ENCODE measurements around the gene RXFP3.
A peak's percentile ranks its signal among the peaks of the same experiment; 100 is the strongest.
"Not testable (repeated sequence)": the region's sequence is repeated elsewhere in the genome, so short reads cannot be mapped to it uniquely, and the experiment has no call there.

The RXFP3 gene

DNA sequence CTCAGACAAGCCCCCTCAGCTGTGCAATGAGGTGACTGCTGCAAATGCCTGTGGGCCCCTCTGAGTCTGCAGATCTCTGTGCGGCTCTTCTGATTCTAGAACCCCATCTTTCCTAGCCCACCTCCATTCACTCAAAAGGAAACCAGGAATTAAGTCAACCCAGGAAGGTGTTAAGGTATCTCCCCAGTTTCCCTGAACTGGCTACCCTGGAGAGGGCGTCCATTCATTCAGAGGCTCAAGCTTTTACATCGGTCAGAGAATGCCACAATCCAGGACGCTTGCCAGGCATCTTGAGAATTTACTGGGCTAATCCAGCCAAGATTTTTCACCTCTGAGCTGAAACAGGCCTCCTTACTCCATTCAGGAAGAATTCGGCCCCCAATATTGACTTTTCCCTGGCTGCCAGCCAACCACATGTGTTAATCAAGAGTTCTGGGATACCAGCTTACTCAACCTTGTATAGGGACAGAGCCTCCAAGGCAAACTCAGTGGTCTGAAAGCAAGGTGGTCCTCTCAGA, 43.5 kb upstream of the RXFP3 start:
- peak overlapping the region; percentile 78 for H3K4me3 ChIP-seq (ENCODE audit: low read depth, low read length)
- TF ChIP-seq, protein P1, sequence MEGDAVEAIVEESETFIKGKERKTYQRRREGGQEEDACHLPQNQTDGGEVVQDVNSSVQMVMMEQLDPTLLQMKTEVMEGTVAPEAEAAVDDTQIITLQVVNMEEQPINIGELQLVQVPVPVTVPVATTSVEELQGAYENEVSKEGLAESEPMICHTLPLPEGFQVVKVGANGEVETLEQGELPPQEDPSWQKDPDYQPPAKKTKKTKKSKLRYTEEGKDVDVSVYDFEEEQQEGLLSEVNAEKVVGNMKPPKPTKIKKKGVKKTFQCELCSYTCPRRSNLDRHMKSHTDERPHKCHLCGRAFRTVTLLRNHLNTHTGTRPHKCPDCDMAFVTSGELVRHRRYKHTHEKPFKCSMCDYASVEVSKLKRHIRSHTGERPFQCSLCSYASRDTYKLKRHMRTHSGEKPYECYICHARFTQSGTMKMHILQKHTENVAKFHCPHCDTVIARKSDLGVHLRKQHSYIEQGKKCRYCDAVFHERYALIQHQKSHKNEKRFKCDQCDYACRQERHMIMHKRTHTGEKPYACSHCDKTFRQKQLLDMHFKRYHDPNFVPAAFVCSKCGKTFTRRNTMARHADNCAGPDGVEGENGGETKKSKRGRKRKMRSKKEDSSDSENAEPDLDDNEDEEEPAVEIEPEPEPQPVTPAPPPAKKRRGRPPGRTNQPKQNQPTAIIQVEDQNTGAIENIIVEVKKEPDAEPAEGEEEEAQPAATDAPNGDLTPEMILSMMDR (IDR thresholded peaks at IDR 0.05; ENCODE audit: low read depth, low read length), result no peak

DNA sequence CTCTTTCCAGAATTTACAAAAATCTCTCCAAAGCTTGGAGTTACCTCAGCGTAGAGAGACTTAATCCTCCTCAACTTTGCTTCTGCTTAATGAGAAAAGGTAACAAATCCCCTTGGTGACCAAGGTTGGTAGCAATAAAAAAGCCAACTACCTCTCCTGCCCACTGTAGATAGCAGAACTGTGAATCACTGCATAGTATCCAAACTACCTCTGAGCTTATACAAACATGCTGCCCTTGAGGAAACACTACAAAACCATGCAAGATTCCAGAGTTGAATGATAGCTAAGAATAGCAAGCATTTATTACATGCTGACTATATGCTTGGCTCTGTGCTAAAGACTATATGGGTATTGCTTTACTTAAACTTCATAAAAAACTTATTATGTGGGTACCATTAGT, 41.6 kb upstream of the RXFP3 start:
- no peak overlapping the region for H3K4me3 ChIP-seq (ENCODE audit: low read depth, low read length)
- TF ChIP-seq, protein P1 (IDR thresholded peaks at IDR 0.05; ENCODE audit: low read depth, low read length), result no peak

DNA sequence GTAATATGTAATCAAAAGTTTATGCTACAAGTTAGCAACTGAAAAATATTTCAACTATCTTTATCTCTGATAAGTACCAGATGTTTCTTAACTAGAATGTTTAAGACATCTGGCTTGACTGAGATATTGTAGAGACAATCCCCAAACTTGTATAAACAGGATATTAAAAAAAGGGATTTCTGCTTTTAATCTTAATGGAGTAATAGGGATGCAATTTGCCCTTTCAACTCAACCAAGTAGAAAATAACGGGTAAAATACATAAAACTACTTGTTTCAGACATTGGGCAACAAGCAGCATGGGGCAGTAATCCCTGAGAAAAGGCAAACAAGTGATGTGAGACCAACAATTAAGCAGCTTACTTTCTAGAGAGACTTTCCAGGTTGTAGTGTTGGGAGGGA, 35.0 kb upstream of the RXFP3 start:
- H3K4me3 ChIP-seq (ENCODE audit: low read depth, low read length), result no peak overlapping the region
- TF ChIP-seq, protein P1 (IDR thresholded peaks at IDR 0.05; ENCODE audit: low read depth, low read length), result no peak

DNA sequence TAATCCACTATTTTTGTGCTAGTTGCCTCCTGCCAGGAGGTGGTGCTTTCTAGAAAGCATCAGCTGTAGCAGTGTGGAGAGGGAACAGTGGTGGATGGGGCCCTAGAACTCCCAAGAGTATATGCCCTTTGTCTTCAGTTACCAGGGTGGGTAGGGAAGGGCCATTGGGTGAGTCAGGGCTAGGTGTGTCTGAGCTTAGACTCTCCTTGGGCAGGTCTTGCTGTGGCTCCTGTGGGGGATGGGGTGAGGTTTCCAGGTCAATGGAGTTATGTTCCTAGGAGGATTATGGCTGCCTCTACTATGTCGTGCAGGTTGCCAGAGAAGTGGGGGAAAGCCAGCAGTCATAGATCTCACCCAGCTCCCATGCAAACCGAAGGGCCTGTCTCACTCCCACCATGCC, 33.1 kb upstream of the RXFP3 start:
- TF ChIP-seq, protein P1 (IDR thresholded peaks at IDR 0.05; ENCODE audit: low read depth, low read length), result no peak
- H3K4me3 ChIP-seq (ENCODE audit: low read depth, low read length), result no peak overlapping the region

DNA sequence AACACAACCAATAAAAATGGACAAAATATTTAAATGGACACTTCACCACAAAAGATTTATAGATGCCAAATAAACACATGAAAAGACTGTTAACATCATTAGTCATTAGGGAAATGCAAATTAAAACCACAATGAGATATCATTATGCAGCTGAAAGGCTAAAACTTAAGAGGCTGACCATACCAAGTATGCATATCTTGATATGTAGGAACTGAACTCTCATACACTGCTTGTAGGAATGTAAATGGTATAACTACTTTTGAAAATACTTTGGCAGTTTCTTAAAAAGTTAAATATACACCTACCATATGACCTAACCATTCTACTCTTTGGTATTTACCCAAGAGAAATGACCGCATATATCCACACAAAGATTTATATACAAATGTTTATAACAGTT, 30.8 kb upstream of the RXFP3 start:
- TF ChIP-seq, protein P1 (IDR thresholded peaks at IDR 0.05; ENCODE audit: low read depth, low read length), result no peak
- H3K4me3 ChIP-seq (ENCODE audit: low read depth, low read length), result no peak overlapping the region

DNA sequence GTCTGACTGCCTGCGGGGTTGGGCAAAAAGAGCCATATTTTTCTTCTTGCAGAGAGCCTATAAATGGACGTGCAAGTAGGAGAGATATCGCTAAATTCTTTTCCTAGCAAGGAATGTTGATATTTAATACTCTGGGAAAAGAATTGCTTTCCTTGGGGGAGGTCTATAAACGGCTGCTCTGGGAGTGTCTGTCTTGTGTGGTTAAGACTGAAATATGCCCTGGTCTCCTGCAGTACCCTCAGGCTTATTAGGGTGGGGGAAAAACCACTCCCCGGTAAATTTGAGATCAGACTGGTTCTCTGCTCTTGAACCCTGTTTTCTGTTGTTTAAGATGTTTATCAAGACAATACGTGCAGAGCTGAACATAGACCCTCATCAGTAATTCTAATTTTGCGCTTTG, 29.9 kb upstream of the RXFP3 start:
- not testable (repeated sequence) for H3K4me3 ChIP-seq (ENCODE audit: low read depth, low read length)

DNA sequence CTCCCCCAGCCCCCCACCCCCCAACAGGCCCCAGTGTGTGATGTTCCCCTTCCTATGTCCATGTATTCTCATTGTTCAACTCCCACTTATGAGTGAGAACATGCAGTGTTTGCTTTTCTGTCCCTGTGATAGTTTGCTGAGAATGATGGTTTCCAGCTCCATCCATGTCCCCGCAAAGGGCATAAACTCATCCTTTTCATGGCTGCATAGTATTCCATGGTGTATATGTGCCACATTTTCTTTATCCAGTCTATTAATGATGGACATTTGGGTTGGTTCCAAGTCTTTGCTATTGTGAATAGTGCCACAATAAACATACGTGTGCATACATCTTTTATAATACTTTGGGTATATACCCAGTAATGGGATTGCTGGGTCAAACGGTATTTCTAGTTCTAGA, 21.3 kb upstream of the RXFP3 start:
- not testable (repeated sequence) for H3K4me3 ChIP-seq (ENCODE audit: low read depth, low read length)

DNA sequence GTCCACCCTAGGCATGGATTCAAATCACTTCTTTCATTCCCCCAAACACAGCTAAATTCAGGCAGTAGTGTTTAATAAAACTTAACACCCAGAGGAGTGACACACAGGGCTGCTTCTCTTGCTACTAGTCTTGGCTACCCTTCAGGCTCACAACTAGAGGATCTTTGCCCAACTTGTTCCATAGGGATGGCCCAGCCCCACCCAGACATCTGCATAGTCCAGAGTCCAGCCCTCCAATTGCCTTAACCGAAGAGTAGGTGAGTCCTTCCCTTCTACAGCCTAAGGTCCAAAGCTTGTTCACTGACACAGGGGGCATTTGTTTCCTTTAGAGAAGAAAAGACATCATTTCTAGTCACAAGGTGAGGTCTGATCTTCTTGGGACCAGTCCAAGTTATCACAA, 15.2 kb upstream of the RXFP3 start:
- TF ChIP-seq, protein P1 (IDR thresholded peaks at IDR 0.05; ENCODE audit: low read depth, low read length), result no peak

More for the DNA sequence above, 15.2 kb upstream of the RXFP3 start:
- no peak overlapping the region for H3K4me3 ChIP-seq (ENCODE audit: low read depth, low read length)

Data from WI38 (cell line).